Muscle of arm (tissue), 12 donors: ENCODE results near the gene SYNGAP1. TPM values are rescaled to one million over a fixed set of nuclear protein-coding genes. Genes with fewer than 3 reads are reported as not detected.

Source experiments
- DNase-seq: peaks from one replicate; pipeline ENCODE4 v3.0.0-alpha.2; 2013
- polyA plus RNA-seq, 12 donors: library from polyadenylated mRNA; unstranded; fragments of 120-200 nt; gene quantifications; one replicate each; pipeline ENCODE4 v1.2.1, GENCODE V29; 2013; ENCODE audit not compliant: insufficient read length in 12 of 12

The SYNGAP1 gene
- polyA plus RNA-seq, 12 donors = 12.1 to 41.9 (median 16.6) TPM; not detected in 1

- DNase-seq = no peak
Measured at GRCh38 chr6:33437666-33438065, 17.8 kb downstream of the SYNGAP1 start.

GRCh38 chr6:33438978-33439594 lies 19.2 kb downstream of the SYNGAP1 start:
- DNase-seq = no peak

GRCh38 chr6:33439956-33440648 lies 20.2 kb downstream of the SYNGAP1 start:
- DNase-seq = no peak

GRCh38 chr6:33440649-33441309 lies 20.9 kb downstream of the SYNGAP1 start:
- DNase-seq = no peak

GRCh38 chr6:33441457-33441856 lies 21.6 kb downstream of the SYNGAP1 start:
- DNase-seq = no peak

GRCh38 chr6:33442283-33442682 lies 22.4 kb downstream of the SYNGAP1 start:
- no peak for DNase-seq

- DNase-seq = no peak
Measured at GRCh38 chr6:33443025-33443424, 23.2 kb downstream of the SYNGAP1 start.

GRCh38 chr6:33443619-33444504 lies 24.0 kb downstream of the SYNGAP1 start:
- no peak for DNase-seq

- DNase-seq = no peak
Measured at GRCh38 chr6:33445119-33445603, 25.3 kb downstream of the SYNGAP1 start.

GRCh38 chr6:33446356-33446755 lies 26.5 kb downstream of the SYNGAP1 start:
- no peak for DNase-seq

- DNase-seq = no peak
Measured at GRCh38 chr6:33450434-33450833, 30.6 kb downstream of the SYNGAP1 start.

GRCh38 chr6:33451606-33452005 lies 31.7 kb downstream of the SYNGAP1 start:
- no peak for DNase-seq

- DNase-seq = no peak
Measured at GRCh38 chr6:33452496-33452895, 32.6 kb downstream of the SYNGAP1 start.

GRCh38 chr6:33453393-33454008 lies 33.6 kb downstream of the SYNGAP1 start:
- no peak for DNase-seq

GRCh38 chr6:33454009-33454946 lies 34.4 kb downstream of the SYNGAP1 start, which contains the start of gene ZBTB9:
Gene ZBTB9 (plus strand): TSS chr6:33454576. CDS start chr6:33455101, 525 bp downstream.
- peak; percentile 96 for DNase-seq

GRCh38 chr6:33455051-33455450 lies 35.2 kb downstream of the SYNGAP1 start:
- DNase-seq = no peak

GRCh38 chr6:33456156-33456555 lies 36.3 kb downstream of the SYNGAP1 start:
- DNase-seq = no peak

GRCh38 chr6:33458676-33459075 lies 38.8 kb downstream of the SYNGAP1 start:
- no peak for DNase-seq

GRCh38 chr6:33459226-33459625 lies 39.4 kb downstream of the SYNGAP1 start:
- no peak for DNase-seq

- DNase-seq = no peak
Measured at GRCh38 chr6:33466075-33466735, 46.3 kb downstream of the SYNGAP1 start.
